ENCODE data around the gene CZIB. TPM values are rescaled to one million over a fixed set of nuclear protein-coding genes. Genes with fewer than 3 reads are reported as not detected.

CZIB gene
- polyA plus RNA-seq, 2 of the 4 experiments (the other 2 are of a cell fraction), result 33.1 to 66.2 TPM

- Histone ChIP-seq H3K4me2 (no peak overlapping the region), H3K4me3 (no peak overlapping the region), H3K27ac (no peak overlapping the region), H3K4me1 (no peaks in the 10 kb centered on the region), H3K9me3 (no peaks in the 10 kb centered on the region)
- ATAC-seq (no peak), DNase-seq (ENCODE audit: low read depth in 1 of 2, low spot score in 1 of 2) (no peak), FAIRE-seq (no peak)
- ChIA-PET POLR2A (no interaction called here), CTCF (interaction anchor here (0.8 to 3.3 kb wide), 4 partner anchors 16 to 154 kb away, joined by 3 to 15 read pairs (median 3); no protein-coding TSS in a partner anchor)
- TF ChIP-seq POLR2A (IDR thresholded peaks at IDR 0.05; ENCODE audit: low read length) (no peak), CBX8 (IDR thresholded peaks at IDR 0.05) (no peak), RAD21 (conservative IDR thresholded peaks at IDR 0.05 in 1 of 2, IDR thresholded peaks at IDR 0.05 in 1 of 2) (no peak), EHMT2 (IDR thresholded peaks at IDR 0.05; ENCODE audit: low read depth) (no peak)
- WGBS (ENCODE audit: missing lambda C conversion rate), result 69% methylated on average over 3 of the region's 3 CpGs
These were observed 29.3 kb upstream of the CZIB start for GRCh38 chr1:53249706-53250105.

GRCh38 chr1:53246261-53247134 lies 26.1 kb upstream of the CZIB start:
- DNase-seq (ENCODE audit: low read depth in 1 of 2, low spot score in 1 of 2) (no peak), ATAC-seq (no peak), FAIRE-seq (no peak)
- Histone ChIP-seq H3K4me3 (no peak overlapping the region), H3K4me1 (no peaks in the 10 kb centered on the region), H3K27ac (no peak overlapping the region), H3K9me3 (no peaks in the 10 kb centered on the region), H3K4me2 (no peak overlapping the region)
- ChIA-PET POLR2A (no interaction called here), CTCF (no interaction called here)
- no peak for TF ChIP-seq RARB (CRISPR knock-in tag; IDR thresholded peaks at IDR 0.05)
- TF ChIP-seq HOXA7 (CRISPR knock-in tag; IDR thresholded peaks at IDR 0.05), result no peak
- TF ChIP-seq TFCP2L1 (CRISPR knock-in tag; IDR thresholded peaks at IDR 0.05), result no peak
- WGBS (ENCODE audit: missing lambda C conversion rate), result 97% methylated on average over 4 of the region's 4 CpGs

GRCh38 chr1:53244141-53244540 lies 23.7 kb upstream of the CZIB start:
- H3K27ac ChIP-seq, result no peak overlapping the region
- DNase-seq (ENCODE audit: low read depth in 1 of 2, low spot score in 1 of 2) (no peak), FAIRE-seq (no peak), ATAC-seq (no peak)
- POLR2A ChIA-PET, result no interaction called here
- no peaks in the 10 kb centered on the region for H3K9me3 ChIP-seq
- H3K4me1 ChIP-seq, result peaks cover 3% of the 10 kb centered on the region; the same call in 1 of the 3 replicates
- H3K4me2 ChIP-seq, result no peak overlapping the region
- TF ChIP-seq RNF2 (IDR thresholded peaks at IDR 0.05; ENCODE audit: borderline replicate concordance, low read depth) (no peak), FOXS1 (CRISPR knock-in tag; IDR thresholded peaks at IDR 0.05) (no peak), KDM1A (IDR thresholded peaks at IDR 0.05; ENCODE audit: low read depth) (no peak), REST (IDR thresholded peaks at IDR 0.05) (no peak), CHD4 (IDR thresholded peaks at IDR 0.05; ENCODE audit: borderline replicate concordance) (no peak), MAZ (IDR thresholded peaks at IDR 0.05; ENCODE audit: borderline replicate concordance, low read depth, low read length) (no peak), RCOR1 (IDR thresholded peaks at IDR 0.05; ENCODE audit: low read depth, low read length) (no peak), CTCF (IDR thresholded peaks at IDR 0.05) (no peak), NR3C1 (IDR thresholded peaks at IDR 0.05) (no peak), HES2 (IDR thresholded peaks at IDR 0.05) (no peak), EHMT2 (IDR thresholded peaks at IDR 0.05; ENCODE audit: low read depth) (no peak), KDM5A (IDR thresholded peaks at IDR 0.05) (no peak), JUNB (IDR thresholded peaks at IDR 0.05) (no peak), E2F6 (IDR thresholded peaks at IDR 0.05; ENCODE audit: borderline replicate concordance, low read depth) (no peak)
- WGBS (ENCODE audit: missing lambda C conversion rate), result 82% methylated on average over 4 of the region's 4 CpGs
- CTCF ChIA-PET, result no interaction called here
- H3K4me3 ChIP-seq, result no peak overlapping the region

All from A549 (cell line).